Left ventricle myocardium superior (tissue), 1 donor: ENCODE results near the gene PGGT1B. TPM values are rescaled to one million over a fixed set of nuclear protein-coding genes. Genes with fewer than 3 reads are reported as not detected.

Experiments
- total RNA-seq: library from RNA; stranded (reverse); fragmentation: NEBNext Ultra II Directional; extraction: Animal tissue kit (Norgen Biotek cat#: 25700); gene quantifications from one replicate; pipeline ENCODE4 v1.2.1, GENCODE V29; 2021
- donor health status: DM: no; HTN: yes; CAD: no; lungs with severe emphysema.

The PGGT1B gene
- total RNA-seq, 1 donor from 2014 or later, result 23.4 TPM

Other genes with a start within 250 kb of the PGGT1B start
- 0.50 TPM for gene TRIM36, start 93.0 kb downstream of the PGGT1B start, total RNA-seq
- 4.6 TPM for gene CCDC112, start 33.8 kb upstream of the PGGT1B start, total RNA-seq